Activated CD4-positive, alpha-beta T cell treated with anti-CD3 and anti-CD28 coated beads, Interleukin-2, amount 50 U/mL, for 4 hours (primary cell): ENCODE measurements around the gene PDIA4.

Experiments used
- DNase-seq, 2 experiments: peaks; one replicate each; pipeline ENCODE4 v3.0.0-alpha.2; 2020

PDIA4 gene

GRCh38 chr7:148963583-148964482 is 64.5 kb downstream of the PDIA4 start:
- no peak for DNase-seq

DNA sequence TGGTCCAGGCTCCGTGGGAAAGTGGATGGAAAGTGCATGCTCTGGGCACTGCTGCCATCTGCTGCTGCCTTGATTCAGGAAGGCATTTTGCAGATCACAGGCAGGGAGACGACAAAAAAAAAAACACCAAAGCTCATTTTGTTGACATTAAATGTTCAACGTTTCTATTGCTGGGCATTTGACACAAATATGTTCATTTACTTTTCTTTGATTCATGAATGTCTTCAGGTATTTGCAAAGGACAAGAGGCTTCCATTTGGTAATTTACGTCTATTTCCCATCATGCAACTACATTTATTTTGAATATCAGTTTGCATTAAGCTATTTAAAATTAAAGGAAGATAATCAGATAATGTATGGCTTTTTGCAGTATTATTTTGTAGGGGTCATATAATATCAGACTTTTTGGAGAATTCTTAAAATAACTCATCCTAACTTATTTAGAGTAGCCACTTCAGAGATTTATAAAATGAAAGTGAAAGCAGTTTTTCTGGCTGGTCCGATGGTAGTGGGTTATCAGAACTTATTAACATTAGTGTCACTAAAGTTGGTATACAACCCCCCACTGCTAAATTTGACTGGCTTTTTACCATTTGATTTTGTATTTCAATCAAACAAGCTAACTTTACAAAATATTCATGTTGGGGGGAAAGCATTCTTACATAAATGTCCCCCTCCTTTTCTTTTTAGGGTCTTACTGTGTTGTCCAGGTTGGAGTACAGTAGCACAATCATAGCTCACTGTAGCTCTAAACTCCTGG is 65.3 kb downstream of the PDIA4 start:
- DNase-seq = peak; percentile 60 to 64

- DNase-seq = no peak
Observed at GRCh38 chr7:148962440-148962822, 65.9 kb downstream of the PDIA4 start.

GRCh38 chr7:148959726-148960125 is 68.6 kb downstream of the PDIA4 start:
- no peak for DNase-seq

DNA sequence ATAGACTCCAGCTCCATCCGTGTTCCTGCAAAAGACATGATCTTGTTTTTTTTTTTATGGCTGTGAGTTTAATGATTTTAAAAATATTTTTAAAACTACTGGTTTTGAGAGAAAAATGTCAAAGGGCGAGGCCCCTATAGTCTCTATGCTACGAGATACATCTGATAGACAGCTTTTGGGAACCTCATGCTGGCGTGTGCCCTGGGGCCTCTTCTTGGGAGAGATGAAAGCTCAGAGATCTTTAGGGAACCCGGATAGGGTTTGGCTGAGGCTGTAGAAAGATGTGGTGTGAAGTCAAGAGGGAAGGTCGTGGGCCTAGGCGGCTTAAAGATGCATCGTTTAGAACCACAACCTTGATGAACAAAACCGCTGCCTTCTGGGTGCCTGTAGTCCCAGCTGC is 70.2 kb downstream of the PDIA4 start:
- DNase-seq = no peak

- DNase-seq = no peak
Observed at GRCh38 chr7:148954766-148955165, 73.5 kb downstream of the PDIA4 start.

- DNase-seq = no peak
Observed at GRCh38 chr7:148953676-148954075, 74.6 kb downstream of the PDIA4 start.
